Iris pigment epithelial cell (primary cell): ENCODE data around the gene C12orf54.
"Not testable (repeated sequence)": the region's sequence is repeated elsewhere in the genome, so short reads cannot be mapped to it uniquely, and the experiment has no call there.

ENCODE experiments used
- DNase-seq: peaks from one replicate; pipeline ENCODE4 v3.0.0-alpha.2; 2011; ENCODE audit warnings: low read depth

The C12orf54 gene

GRCh38 chr12:48482198-48482597 lies at the start of gene C12orf54:
TSS of gene C12orf54 (plus strand) at chr12:48482498. CDS start at chr12:48483297, 799 bp downstream.
- no peak for DNase-seq

GRCh38 chr12:48434016-48434415 lies 48.3 kb upstream of the C12orf54 start:
- not testable (repeated sequence) for DNase-seq

GRCh38 chr12:48441069-48441468 lies 41.2 kb upstream of the C12orf54 start:
- DNase-seq: peak; percentile 10

- no peak for DNase-seq
Measured at GRCh38 chr12:48442179-48442847, 40.0 kb upstream of the C12orf54 start.

GRCh38 chr12:48445538-48445937 lies 36.8 kb upstream of the C12orf54 start:
- no peak for DNase-seq

GRCh38 chr12:48446161-48446776 lies 36.0 kb upstream of the C12orf54 start:
- no peak for DNase-seq

GRCh38 chr12:48447755-48448154 lies 34.5 kb upstream of the C12orf54 start:
- DNase-seq: no peak

- DNase-seq: no peak
Measured at GRCh38 chr12:48451372-48451771, 30.9 kb upstream of the C12orf54 start.

- not testable (repeated sequence) for DNase-seq
Measured at GRCh38 chr12:48452961-48453360, 29.3 kb upstream of the C12orf54 start.

GRCh38 chr12:48454667-48455066 lies 27.6 kb upstream of the C12orf54 start:
- peak; percentile 60 for DNase-seq

GRCh38 chr12:48455116-48455515 lies 27.2 kb upstream of the C12orf54 start:
- DNase-seq: no peak

- DNase-seq: no peak
Measured at GRCh38 chr12:48459259-48459658, 23.0 kb upstream of the C12orf54 start.

GRCh38 chr12:48469027-48469426 lies 13.3 kb upstream of the C12orf54 start:
- DNase-seq: not testable (repeated sequence)

- DNase-seq: no peak
Measured at GRCh38 chr12:48472259-48472658, 10.0 kb upstream of the C12orf54 start, which contains the start of gene ANP32D. TSS of gene ANP32D (plus strand) at chr12:48472559. CDS start at chr12:48472665, 106 bp downstream.

- DNase-seq: no peak
Measured at GRCh38 chr12:48473061-48473460, 9.2 kb upstream of the C12orf54 start.

GRCh38 chr12:48474497-48474896 lies 7.8 kb upstream of the C12orf54 start:
- not testable (repeated sequence) for DNase-seq

GRCh38 chr12:48482930-48483329 lies 632 bp downstream of the C12orf54 start:
- no peak for DNase-seq

- DNase-seq: no peak
Measured at GRCh38 chr12:48486261-48486660, 4.0 kb downstream of the C12orf54 start.

- no peak for DNase-seq
Measured at GRCh38 chr12:48486679-48487078, 4.4 kb downstream of the C12orf54 start.

- peak; percentile 45 for DNase-seq
Measured at GRCh38 chr12:48489012-48489411, 6.7 kb downstream of the C12orf54 start.

GRCh38 chr12:48489456-48489855 lies 7.2 kb downstream of the C12orf54 start:
- not testable (repeated sequence) for DNase-seq

- DNase-seq: not testable (repeated sequence)
Measured at GRCh38 chr12:48500281-48500680, 18.0 kb downstream of the C12orf54 start.

GRCh38 chr12:48506836-48507235 lies 24.5 kb downstream of the C12orf54 start:
- not testable (repeated sequence) for DNase-seq

GRCh38 chr12:48508987-48509386 lies 26.7 kb downstream of the C12orf54 start:
- no peak for DNase-seq
